SJSA1 (cell line): Measurements from ENCODE around the gene MSMB. TPM values are rescaled to one million over a fixed set of nuclear protein-coding genes. Genes with fewer than 3 reads are reported as not detected.

Source experiments
- DNase-seq, 2 experiments: peaks; one replicate each; pipeline ENCODE4 v3.0.0-alpha.2; 2015 to 2020; ENCODE audit warnings: low spot score in 2 of 2, low read depth in 1 of 2
- H3K27ac ChIP-seq: fragments of 250-450 bp; sonication (Bioruptor Pico); 2 replicates; pipeline ENCODE4 v1.5.1; 2020; ENCODE audit warnings: mild to moderate bottlenecking, moderate library complexity
- H3K27me3 ChIP-seq: fragments of 250-450 bp; sonication (Bioruptor Pico); replicated peaks from 2 replicates; pipeline ENCODE4 v1.5.1; 2020; ENCODE audit warnings: mild to moderate bottlenecking, moderate library complexity
- H3K36me3 ChIP-seq: fragments of 250-450 bp; sonication (Bioruptor Pico); 2 replicates; pipeline ENCODE4 v1.5.1; 2020; ENCODE audit warnings: mild to moderate bottlenecking
- H3K4me1 ChIP-seq: fragments of 250-450 bp; sonication (Bioruptor Pico); replicated peaks from 2 replicates; pipeline ENCODE4 v1.6.1; 2021; ENCODE audit warnings: mild to moderate bottlenecking
- H3K4me3 ChIP-seq: fragments of 250-450 bp; sonication (Bioruptor Pico); 2 replicates; pipeline ENCODE4 v1.5.1; 2020; ENCODE audit warnings: mild to moderate bottlenecking
- H3K9me3 ChIP-seq: fragments of 250-450 bp; sonication (Bioruptor Pico); replicated peaks from 2 replicates; pipeline ENCODE4 v1.5.1; 2020; ENCODE audit warnings: mild to moderate bottlenecking
- total RNA-seq: library from RNA; depleted of rRNA; stranded (reverse); fragments of >200 nt; shearing (Covaris generic); gene quantifications from 2 replicates; pipeline ENCODE4 v1.2.3, GENCODE V29; 2014

MSMB gene
- total RNA-seq, 1 experiment from 2014 or later = not detected

- Histone ChIP-seq H3K4me1 (peaks cover 8% of the 10 kb centered on the region), H3K27ac (no peak overlapping the region), H3K4me3 (no peak overlapping the region), H3K27me3 (no peaks in the 10 kb centered on the region), H3K9me3 (no peaks in the 10 kb centered on the region), H3K36me3 (no peaks in the 10 kb centered on the region)
- no peak for DNase-seq
These were observed 9.9 kb downstream of the MSMB start for GRCh38 chr10:46035923-46036849.

- DNase-seq = peak; percentile 70 to 74
- Histone ChIP-seq H3K4me3 (no peak overlapping the region), H3K27me3 (no peaks in the 10 kb centered on the region), H3K36me3 (peaks cover 5% of the 10 kb centered on the region; the same call in 1 of the 2 replicates), H3K27ac (0 out of 2 replicates have a peak overlapping the region, but pooled peaks have one; percentile 14), H3K4me1 (peaks cover 23% of the 10 kb centered on the region), H3K9me3 (no peaks in the 10 kb centered on the region)
These were observed 12.5 kb downstream of the MSMB start for GRCh38 chr10:46033602-46034011.

- H3K36me3 ChIP-seq = peaks cover 14% of the 10 kb centered on the region
- peaks cover 28% of the 10 kb centered on the region for H3K4me1 ChIP-seq
- no peaks in the 10 kb centered on the region for H3K9me3 ChIP-seq
- H3K4me3 ChIP-seq = no peak overlapping the region
- no peak overlapping the region for H3K27ac ChIP-seq
- no peak for DNase-seq
- no peaks in the 10 kb centered on the region for H3K27me3 ChIP-seq
These were observed 14.2 kb downstream of the MSMB start for GRCh38 chr10:46031648-46032532.

GRCh38 chr10:46030091-46030937, 15.8 kb downstream of the MSMB start, which contains the start of gene NCOA4:
Gene NCOA4, minus strand, starts transcription at chr10:46030623. Its CDS starts 13,943 bp downstream, at chr10:46016680.
- Histone ChIP-seq H3K4me3 (peak within 1 kb of the TSS; percentile 79), H3K9me3 (no peaks in the 10 kb centered on the region), H3K27me3 (no peaks in the 10 kb centered on the region), H3K27ac (peak within 1 kb of the TSS; percentile 74), H3K4me1 (peaks cover 28% of the 10 kb centered on the region), H3K36me3 (peaks cover 25% of the 10 kb centered on the region)
- DNase-seq = peak; percentile 95 to 98

- Histone ChIP-seq H3K27me3 (no peaks in the 10 kb centered on the region), H3K4me1 (peaks cover 28% of the 10 kb centered on the region), H3K4me3 (peak overlapping the region; percentile 79), H3K9me3 (no peaks in the 10 kb centered on the region), H3K36me3 (peaks cover 25% of the 10 kb centered on the region), H3K27ac (peak overlapping the region; percentile 74)
- peak in 1 of 2 experiments; percentile 24 for DNase-seq
These were observed 16.5 kb downstream of the MSMB start for GRCh38 chr10:46029461-46030030.

- peaks cover 28% of the 10 kb centered on the region for H3K4me1 ChIP-seq
- DNase-seq = peak in 1 of 2 experiments; percentile 49
- peak overlapping the region; percentile 74 for H3K27ac ChIP-seq
These were observed 17.2 kb downstream of the MSMB start for GRCh38 chr10:46028584-46029460.

GRCh38 chr10:46026106-46026505, 20.0 kb downstream of the MSMB start:
- Histone ChIP-seq H3K27ac (no peak overlapping the region), H3K4me1 (peaks cover 41% of the 10 kb centered on the region)

More at GRCh38 chr10:46028584-46029460, 17.2 kb downstream of the MSMB start:
- H3K9me3 ChIP-seq = no peaks in the 10 kb centered on the region
- H3K36me3 ChIP-seq = peaks cover 25% of the 10 kb centered on the region
- no peaks in the 10 kb centered on the region for H3K27me3 ChIP-seq
- peak overlapping the region; percentile 79 for H3K4me3 ChIP-seq

GRCh38 chr10:46025406-46025805, 20.7 kb downstream of the MSMB start:
- Histone ChIP-seq H3K4me1 (peaks cover 42% of the 10 kb centered on the region), H3K27me3 (no peaks in the 10 kb centered on the region), H3K27ac (no peak overlapping the region), H3K36me3 (peaks cover 34% of the 10 kb centered on the region), H3K9me3 (no peaks in the 10 kb centered on the region), H3K4me3 (no peak overlapping the region)
- no peak for DNase-seq

More at GRCh38 chr10:46026106-46026505, 20.0 kb downstream of the MSMB start:
- no peak for DNase-seq
- Histone ChIP-seq H3K27me3 (no peaks in the 10 kb centered on the region), H3K9me3 (no peaks in the 10 kb centered on the region), H3K4me3 (no peak overlapping the region), H3K36me3 (peaks cover 34% of the 10 kb centered on the region)

GRCh38 chr10:46024948-46025347, 21.1 kb downstream of the MSMB start:
- Histone ChIP-seq H3K9me3 (no peaks in the 10 kb centered on the region), H3K27me3 (no peaks in the 10 kb centered on the region), H3K4me3 (no peak overlapping the region), H3K4me1 (peaks cover 42% of the 10 kb centered on the region), H3K36me3 (peaks cover 29% of the 10 kb centered on the region), H3K27ac (no peak overlapping the region)
- no peak for DNase-seq

- Histone ChIP-seq H3K27me3 (no peaks in the 10 kb centered on the region), H3K27ac (peak overlapping the region; percentile 93), H3K4me3 (peak overlapping the region; percentile 58), H3K36me3 (peaks cover 27% of the 10 kb centered on the region), H3K4me1 (peaks cover 26% of the 10 kb centered on the region), H3K9me3 (no peaks in the 10 kb centered on the region)
- peak; percentile 95 to 97 for DNase-seq
These were observed 22.9 kb downstream of the MSMB start for GRCh38 chr10:46022978-46023702.

GRCh38 chr10:46020344-46020657, 25.8 kb downstream of the MSMB start:
- peaks cover 28% of the 10 kb centered on the region for H3K36me3 ChIP-seq
- H3K4me3 ChIP-seq = no peak overlapping the region
- DNase-seq = no peak
- no peak overlapping the region for H3K27ac ChIP-seq
- no peaks in the 10 kb centered on the region for H3K9me3 ChIP-seq
- no peaks in the 10 kb centered on the region for H3K27me3 ChIP-seq
- H3K4me1 ChIP-seq = peaks cover 25% of the 10 kb centered on the region
